GM21526 (cell line): Measurements from ENCODE around the gene KIN.
A peak's percentile ranks its signal among the peaks of the same experiment; 100 is the strongest.
"Not testable (repeated sequence)": the region's sequence is repeated elsewhere in the genome, so short reads cannot be mapped to it uniquely, and the experiment has no call there.

Experiments used
- ATAC-seq: cut with Tn5 transposase; IDR thresholded peaks from one replicate; pipeline ENCODE4 v1.9.1; 2021; ENCODE audit warnings: moderate library complexity; ENCODE audit not compliant: unreplicated experiment, low FRiP score

The KIN gene, protein sequence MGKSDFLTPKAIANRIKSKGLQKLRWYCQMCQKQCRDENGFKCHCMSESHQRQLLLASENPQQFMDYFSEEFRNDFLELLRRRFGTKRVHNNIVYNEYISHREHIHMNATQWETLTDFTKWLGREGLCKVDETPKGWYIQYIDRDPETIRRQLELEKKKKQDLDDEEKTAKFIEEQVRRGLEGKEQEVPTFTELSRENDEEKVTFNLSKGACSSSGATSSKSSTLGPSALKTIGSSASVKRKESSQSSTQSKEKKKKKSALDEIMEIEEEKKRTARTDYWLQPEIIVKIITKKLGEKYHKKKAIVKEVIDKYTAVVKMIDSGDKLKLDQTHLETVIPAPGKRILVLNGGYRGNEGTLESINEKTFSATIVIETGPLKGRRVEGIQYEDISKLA

DNA sequence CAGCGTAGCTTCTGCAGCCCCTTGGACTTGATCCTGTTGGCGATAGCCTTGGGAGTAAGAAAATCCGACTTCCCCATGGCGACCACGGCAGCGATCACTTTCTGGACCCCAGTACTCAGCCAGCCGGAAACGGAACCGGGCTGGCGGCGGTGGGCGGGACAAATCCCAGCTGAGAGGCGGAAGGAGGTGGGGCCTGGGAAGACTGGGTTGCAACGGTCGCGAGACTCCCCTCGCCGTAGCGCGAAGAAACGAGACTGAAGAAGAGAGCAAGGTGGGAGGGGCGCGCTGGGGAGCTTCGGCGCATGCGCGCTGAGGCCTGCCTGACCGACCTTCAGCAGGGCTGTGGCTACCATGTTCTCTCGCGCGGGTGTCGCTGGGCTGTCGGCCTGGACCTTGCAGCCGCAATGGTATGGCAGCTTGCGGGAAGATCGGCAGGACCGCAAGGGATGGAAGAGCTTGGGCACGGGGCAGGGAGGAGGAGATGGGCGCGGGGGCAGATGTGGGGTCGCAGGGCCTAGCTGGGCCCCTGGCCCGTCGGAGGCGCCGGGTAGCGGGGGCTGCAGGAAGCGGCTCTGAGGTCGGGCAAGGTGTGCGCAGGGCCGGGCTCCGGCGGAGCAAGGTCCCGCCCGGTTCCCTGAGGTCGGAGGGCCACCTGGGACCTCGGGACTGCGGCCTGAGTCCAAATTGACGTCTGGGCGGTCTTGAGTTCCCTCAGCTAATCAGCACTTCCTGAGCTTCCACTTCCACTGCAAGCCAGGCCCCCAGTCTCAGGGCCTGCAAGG lies at the start of gene KIN, which contains the start of gene ATP5F1C:
Gene KIN, minus strand, starts transcription at position 137 of the 782 bp plus-strand sequence. Its CDS starts 60 bp downstream, at position 77.
Gene ATP5F1C, plus strand, starts transcription at position 321 of the 782 bp plus-strand sequence. Its CDS starts 31 bp downstream, at position 352.
- ATAC-seq: peak; percentile 95

DNA sequence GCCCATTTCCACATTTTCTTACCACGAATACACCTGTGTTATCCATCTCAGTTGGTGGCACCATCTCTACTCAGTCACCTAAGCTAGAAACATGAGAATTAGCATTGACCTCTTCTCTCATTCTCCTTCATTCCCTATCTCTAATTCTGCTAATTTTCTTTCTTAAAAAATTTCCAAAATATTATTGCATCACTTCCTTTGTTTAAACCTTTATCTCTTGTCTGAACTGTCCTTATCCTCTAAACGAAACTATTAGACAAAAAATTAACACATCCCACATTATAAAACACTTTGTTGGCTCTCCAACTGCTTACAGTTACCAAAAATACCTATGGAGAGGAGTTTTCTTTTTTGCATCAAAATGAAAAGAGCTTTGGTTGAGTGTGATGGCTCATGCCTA lies 48.8 kb upstream of the KIN start:
- ATAC-seq: no peak

DNA sequence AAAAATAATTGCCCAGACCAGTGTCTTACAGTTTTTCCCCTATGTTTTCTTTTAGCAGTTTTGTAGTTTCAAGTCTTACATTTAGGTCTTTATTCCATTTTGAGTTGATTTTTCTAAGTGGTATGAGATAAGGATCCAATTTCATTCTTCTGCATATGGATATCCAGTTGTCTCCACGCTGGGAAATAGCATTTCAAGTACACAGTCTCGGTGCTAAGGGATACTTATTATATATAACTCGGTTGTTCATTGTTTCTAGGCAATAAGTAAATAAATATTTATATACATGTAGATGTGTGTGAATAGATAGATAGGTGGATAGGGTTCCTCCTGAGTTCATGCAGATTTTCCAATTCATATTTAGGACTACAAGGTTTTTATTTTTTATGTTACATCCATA lies 46.5 kb upstream of the KIN start:
- no peak for ATAC-seq

DNA sequence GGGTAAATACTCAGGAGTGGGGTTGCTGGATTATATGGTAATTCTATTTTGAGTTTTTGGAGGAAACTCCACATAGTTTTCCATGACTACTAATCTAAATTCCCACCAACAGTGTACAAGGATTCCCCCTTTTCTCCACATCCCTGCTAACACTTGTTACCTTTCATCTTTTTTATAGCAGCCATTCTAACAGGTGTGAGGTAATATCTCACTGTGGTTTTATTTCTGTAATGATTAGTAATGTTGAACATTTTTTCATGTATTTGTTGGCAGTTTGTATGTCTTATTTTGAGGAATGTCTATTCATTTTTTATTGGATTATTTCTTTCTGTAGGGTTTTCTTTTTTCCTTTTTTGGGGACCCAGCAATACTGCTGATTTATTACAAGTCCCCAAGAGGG lies 45.4 kb upstream of the KIN start:
- no peak for ATAC-seq

DNA sequence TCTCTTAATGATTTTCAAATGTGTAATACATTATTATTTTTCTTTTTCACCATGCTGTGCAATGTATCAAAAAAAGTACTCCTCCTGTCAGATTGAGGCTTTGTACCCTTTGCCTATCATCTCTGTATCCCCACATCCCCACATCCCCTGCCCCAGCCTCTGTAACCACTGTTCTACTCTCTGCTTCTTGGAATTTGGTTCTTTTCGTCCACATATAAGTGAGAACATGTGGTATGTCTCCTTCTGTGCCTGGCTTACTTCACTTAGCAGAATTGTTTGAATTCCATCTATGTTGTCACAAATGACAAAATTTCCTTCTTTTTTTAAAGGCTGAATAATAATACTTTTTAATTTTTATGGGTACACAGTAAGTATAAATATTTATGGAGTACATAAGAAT lies 44.3 kb upstream of the KIN start:
- no peak for ATAC-seq

DNA sequence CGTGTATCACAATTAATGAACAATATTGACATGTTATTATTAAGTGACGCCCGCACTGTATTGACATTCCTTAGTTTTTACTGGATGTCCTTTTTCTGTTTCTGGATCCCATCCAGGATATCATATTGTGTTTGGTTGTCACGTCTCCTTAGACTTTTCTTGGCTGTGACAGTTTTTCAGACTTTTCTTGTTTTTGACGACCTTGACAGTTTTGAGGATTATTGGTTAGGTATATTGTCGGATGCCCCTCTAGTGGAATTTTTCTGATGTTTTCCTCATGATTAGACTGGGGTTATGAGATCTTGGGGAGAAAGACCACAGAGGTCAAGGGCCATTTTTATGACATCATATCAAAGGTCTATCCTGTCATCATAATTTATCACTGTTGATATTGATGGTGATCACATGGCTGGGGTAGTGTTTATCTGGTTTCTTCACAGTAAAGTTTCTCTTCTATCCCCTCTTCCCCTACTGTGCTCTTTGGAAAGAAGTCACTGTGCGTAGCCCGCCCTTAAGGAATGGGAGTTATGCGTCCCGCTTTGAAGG lies 41.6 kb upstream of the KIN start:
- ATAC-seq: no peak

DNA sequence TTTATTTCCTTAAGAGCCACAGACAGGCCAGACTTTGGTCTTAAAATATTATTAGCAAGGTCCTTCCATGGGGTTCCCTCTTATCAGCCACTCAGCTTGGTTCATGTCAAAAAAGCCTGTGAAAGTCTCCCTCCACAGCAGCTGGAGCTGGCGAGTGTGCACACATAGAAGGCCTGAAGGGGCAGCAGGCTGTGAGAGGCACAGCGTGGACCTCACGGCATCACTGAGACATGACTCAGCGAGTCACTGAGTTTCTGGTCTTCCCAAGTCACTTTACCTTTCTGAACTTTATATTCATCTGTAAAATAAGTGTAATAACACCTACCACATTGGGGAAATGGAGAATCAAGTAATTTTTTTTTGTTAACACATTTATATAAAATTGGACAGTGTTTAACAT lies 39.2 kb upstream of the KIN start:
- ATAC-seq: no peak

DNA sequence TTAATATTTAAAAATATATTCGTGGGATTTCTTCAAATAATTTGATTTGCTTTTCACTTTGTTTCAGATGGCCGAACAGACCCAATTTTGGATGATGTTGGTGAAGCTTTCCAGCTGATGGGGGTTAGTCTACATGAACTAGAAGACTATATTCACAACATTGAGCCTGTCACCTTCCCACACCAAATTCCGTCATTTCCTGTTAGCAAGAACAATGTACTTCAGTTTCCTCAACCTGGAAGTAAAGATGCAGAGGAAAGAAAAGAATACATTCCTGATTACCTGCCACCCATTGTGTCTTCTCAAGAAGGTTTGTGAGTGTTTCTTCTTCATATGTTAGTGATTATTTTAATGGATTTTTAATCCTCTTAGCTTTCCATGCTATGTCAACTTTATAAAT lies 36.5 kb upstream of the KIN start:
- no peak for ATAC-seq

DNA sequence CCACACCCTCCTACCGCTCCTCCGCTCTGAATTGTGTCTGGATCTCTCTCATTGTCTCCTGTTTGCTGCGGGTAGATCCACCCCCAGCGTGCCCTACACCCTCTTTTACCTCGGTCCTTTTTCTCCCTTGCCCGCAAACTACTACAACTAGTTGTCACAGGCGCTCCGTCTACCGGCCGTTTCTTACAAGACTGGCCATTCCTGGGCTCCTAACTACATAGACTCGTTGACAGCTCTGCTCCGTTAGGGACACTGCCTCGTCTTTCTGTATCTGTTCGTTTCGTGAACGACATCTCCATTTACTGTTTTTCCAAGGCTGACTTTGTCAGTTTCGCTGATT lies 31.3 kb upstream of the KIN start:
- peak; percentile 50 for ATAC-seq

DNA sequence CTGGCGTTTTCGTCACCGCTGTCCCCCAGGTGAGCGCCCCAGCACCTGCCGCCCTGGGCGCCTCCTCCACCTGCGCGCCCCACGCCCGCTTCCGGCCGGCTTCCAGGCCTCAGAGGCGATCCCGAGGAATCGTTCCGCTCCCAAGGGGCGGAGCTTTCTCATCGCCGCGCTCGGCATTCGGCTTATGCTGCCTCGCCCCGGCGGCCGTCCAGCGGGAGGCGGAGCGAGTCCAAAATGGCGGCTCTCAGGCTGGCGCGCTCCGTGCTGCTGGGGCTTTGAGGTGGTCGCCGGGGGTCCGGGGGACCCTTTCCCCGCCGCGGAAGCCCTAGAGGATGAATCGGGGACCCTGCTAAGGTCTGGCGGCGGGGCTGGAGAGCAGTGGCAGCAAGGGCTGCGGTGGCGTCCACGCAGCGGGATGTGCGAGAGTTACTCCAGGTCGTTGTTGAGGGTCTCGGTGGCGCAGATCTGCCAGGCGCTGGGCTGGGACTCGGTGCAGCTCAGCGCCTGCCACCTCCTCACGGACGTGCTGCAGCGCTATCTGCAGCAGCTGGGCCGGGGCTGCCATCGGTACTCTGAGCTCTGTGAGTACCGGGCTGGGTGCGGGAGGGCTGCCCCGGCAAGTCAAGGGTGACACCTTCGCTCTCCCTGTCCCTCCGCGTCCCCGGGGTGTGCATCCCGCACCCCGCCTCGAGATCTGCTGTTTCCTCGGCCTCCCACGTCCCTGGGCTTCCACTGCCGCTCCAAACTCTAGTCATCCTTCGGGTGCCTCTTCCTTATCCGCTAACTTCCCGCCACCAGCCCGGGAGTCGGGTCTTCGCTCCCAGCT lies 30.7 kb upstream of the KIN start, which contains the start of gene TAF3:
Gene TAF3, plus strand, starts transcription at position 211 of the 826 bp plus-strand sequence. Its CDS starts 205 bp downstream, at position 416.
- peak; percentile 85 for ATAC-seq

DNA sequence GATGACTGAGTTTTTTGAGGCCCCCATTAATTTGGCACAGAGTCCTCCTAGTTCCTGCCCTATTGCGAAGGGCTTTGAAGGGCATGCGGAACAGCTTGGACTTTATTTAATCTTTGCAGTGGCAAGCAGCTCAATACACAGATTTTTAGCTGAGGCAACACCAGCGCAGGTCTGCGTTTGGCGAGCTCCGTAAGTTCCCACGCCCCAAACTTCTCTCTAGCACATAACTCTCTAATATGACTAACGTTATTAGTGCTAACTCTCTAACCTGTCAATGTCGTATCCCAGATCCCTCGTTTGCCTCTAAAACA lies 30.1 kb upstream of the KIN start:
- no peak for ATAC-seq

DNA sequence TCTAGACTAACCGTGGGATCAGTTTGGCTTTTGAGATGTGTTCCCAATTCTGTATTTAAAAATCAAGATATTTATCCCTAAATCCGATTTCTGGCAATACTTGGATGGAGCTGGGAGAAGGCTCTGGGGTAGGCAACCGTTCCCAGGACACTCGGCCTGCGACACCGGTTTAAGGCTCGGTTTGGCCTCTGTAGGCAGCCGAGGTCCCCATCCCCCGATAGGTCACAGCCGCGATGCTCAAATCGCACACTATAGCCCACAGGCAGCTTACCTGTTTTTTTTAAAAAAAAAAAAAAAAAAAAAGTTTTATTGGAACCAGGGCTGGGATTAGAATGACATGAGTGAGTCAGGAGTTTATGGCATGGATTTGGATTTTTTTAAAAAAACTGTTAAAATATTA lies 29.8 kb upstream of the KIN start:
- no peak for ATAC-seq

DNA sequence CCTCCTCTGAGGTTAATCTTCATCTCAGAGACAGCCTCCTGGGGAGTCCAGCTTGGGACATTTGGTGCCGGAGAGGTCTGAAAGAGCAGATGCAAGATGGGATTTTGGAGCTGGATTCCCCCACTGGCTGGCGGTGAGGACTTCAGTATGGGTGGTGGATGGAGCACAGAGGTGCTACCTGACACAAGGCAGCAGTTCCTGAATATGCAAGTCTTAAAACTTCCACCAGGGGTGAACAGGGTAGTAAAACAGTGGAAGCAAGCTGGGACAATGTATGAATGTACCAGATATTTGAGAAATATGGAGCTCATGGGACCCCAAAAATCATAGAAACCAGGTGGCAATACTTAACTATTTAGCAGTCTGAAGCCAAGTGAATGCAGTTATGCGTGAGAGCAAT lies 25.7 kb upstream of the KIN start:
- no peak for ATAC-seq

DNA sequence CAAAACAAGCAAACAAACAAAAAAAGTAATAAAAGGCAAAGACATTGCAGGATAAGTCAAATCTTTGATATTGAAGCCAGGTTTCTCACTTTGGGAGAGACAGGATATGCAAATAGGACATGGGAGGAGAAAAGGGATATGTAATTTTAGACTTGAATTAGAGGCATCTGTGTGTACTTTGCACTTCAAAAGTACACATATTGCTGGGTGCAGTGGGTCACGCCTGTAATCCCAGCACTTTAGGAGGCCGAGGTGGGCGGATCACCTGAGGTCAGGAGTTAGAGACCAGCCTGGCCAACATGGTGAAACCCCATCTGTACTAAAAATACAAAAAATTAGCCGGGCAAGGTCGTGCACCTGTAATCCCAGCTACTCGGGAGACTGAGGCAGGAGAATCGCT lies 23.9 kb upstream of the KIN start:
- not testable (repeated sequence) for ATAC-seq

DNA sequence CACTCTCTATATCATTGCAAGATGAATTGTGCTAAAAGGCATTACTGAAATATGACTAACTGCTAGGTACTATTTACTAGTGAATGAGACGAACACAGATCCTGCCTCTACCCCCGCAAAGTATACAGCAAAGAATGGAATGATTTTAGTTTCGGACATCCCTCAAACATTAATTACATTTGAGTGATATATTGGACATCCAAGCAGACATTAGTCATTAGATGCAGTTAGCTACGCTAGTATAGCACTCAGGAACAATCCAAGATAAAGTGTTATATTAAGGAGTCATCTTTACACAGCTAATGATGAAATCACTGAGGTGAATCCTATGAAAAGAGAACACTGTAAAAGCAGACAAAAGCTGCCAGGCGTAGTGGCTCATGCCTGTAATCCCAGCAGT lies 23.2 kb upstream of the KIN start:
- ATAC-seq: no peak

DNA sequence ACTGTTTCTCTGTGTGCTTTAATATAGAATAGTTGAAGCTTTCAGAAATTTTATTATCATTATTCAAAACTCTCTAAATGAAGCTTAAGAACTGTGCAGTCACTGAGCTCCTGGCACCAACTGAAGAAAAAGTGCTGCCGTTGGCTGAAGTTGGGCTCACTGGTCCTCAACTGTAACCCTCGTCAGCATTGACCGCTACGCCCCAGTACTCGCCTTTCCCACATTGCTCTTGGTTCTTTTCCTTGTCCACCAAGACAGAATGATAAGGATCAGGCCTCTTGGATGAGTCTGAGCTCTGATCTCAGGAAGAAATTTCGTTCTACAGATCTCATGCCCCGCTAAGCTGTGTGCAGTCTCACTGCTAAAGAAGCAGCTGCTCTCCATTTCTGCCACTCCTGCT lies 22.6 kb upstream of the KIN start:
- ATAC-seq: no peak

DNA sequence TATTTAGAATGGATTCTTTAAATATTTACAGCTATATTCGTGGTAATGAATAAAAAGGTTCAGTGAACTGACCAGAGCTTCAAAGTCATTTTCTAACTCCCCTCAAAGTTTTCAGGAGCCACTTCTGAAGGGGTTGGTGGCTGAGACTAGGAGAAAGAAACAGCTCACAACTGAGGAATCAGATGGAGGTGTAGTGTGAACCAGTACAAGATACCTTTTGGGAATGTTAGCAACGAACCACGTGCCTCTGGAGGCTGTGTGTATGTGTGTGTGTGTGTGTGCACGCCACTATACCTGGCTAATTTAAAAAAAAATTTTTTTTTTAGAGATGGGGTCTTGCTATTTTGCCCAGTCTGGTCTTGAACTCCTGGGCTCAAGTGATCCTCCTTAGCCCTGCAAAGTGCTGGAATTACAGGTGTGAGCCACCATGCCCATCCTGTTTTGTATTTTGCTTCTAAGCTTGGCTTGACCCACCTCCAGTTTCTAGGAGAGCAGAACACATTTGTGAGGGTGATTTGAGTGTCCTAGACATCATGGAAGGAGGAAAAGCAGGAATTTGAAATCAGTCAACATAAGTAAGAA lies 21.0 kb upstream of the KIN start:
- no peak for ATAC-seq

DNA sequence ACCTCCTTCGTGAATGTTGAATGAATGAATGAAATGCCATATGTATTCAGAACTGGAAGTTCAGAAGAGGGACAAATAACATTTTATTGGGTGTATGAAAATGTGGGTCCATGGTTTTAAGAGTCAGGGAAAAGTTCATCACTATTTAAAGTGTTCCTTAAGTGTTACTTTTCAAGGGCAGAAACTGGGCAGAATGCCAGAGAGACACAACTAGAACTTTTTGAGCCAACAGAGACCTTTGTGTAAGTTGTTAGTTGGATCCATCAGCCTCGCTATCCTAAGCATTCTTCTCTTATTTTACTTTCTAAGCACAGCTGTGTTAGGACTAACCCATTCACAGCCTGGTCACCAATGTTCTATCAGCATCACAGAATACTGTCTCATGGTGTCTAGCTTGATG lies 16.9 kb upstream of the KIN start:
- ATAC-seq: no peak

DNA sequence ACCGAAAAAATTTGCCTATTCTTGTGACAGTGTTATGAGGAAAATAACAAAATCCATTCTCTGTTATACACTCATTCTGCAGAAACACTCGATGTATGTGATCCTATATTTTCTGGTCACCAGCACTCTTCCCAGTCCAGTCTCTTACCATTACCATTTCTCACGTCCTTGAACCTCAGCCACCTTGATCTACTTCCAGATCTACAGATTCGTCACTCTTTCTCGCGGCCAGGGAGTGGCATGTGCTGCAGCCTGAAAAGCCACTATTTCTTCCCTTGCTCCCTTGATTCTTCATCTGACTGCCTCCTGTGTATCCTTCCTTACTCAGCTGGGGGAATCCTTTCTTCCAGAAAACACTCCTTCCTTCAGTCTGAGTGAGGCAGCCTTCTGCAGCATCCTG lies 16.4 kb upstream of the KIN start:
- no peak for ATAC-seq

DNA sequence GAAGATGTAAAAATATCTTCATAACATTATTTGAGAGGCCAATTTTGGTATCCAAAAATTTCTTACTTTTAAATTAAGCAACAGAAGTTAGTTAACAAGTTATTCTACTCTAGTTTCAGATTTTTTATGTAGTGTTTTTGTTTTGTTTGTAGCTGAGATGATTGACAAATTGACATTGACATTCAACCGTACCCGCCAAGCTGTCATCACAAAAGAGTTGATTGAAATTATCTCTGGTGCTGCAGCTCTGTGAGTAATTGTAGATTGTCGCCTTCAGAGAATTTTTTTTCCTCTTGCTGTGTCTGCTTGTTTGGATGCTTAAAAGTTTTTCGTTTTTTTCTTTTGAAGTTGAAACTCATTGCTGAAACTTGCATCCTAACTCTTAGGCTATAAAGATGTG lies 14.8 kb upstream of the KIN start:
- ATAC-seq: no peak

DNA sequence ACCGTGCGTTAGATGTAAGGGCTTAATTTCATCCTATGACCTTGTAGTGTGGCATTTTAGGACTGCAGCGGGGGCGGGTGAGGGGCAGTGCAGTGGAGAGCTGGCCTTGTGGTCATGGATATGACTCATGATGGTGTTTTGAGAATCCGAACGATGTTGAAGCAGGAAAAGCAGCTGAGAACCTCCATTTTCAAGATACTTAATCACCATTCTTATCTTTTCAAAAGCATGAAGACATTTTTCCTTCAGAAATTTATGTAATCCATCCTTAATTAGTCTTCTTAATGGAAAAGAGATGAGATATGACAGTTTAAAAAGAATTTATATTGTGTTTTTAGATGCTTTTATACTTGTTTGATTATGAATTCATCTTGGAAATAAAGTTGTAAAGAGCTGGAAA lies 9.8 kb upstream of the KIN start:
- no peak for ATAC-seq
